NCI-H146 treated with DMSO at 0.1 percent for 48 hours (cell line): ENCODE measurements around the gene PPP1R3G.

Experiments
- DNase-seq: peaks from one replicate; lab custom pipeline; 2025; ENCODE audit not compliant: unreplicated experiment; lab: John Stamatoyannopoulos, UW

Gene PPP1R3G

DNA sequence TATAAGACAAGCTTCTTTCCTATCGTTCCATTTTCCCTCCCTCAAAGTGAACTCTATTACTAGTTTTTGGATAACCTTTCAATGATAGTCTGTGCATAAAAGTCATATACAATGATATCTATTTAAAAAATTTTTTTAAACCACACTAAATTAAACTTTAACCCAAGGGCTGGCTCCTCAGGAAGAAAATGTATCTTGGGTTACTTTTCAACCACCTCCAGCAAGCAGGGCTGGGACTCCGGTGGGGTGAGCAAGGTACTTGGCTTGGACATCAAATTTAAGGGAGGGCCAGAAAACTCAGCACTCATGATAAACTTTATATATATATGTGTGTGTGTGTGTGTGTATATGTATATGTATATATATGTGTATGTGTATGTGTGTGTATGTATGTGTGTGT, 13.9 kb upstream of the PPP1R3G start:
- DNase-seq: no peak

GRCh38 chr6:5072440-5072839, 12.7 kb upstream of the PPP1R3G start:
- no peak for DNase-seq

DNA sequence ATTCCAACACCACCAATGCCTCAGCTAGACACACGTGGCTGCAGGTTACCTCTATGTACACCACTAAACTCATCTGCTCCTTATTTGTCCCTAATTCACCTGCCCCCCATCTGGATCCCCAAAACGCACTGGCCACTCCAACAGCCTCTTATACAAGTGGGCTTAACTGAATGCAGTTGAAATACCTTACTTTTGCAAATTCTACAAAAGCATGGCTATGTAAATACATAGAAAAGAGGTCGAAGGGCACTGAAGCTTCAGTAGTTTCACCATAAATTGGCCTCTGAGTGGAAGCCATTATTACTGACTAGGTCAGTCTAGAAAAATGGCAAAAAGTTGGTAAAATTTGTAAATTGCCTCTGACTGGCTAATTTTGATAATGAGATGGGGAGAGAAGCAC, 11.1 kb upstream of the PPP1R3G start:
- DNase-seq: no peak

- no peak for DNase-seq
Observed at GRCh38 chr6:5076931-5077330, 8.2 kb upstream of the PPP1R3G start.

GRCh38 chr6:5078121-5078669, 6.9 kb upstream of the PPP1R3G start:
- no peak for DNase-seq

- DNase-seq: no peak
Observed at GRCh38 chr6:5079692-5080091, 5.4 kb upstream of the PPP1R3G start.

DNA sequence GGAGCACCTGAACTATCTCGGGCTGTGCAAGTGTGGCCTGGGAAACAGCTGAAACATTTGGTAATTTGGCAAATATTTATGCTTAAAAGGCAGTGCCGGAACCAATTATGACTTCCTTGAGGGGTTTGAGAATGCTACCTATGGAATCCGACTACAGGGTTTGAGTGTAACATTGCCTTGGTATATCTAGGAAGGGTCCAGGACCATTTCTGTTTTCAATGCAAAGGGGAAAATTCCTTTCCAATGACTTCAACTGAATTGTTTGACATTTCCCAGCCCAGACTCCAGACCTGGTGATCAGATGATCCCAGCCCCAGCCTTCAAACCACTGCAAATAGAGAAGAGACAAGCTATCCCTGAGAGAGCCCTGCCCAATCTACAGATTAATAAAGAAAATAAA, 4.6 kb upstream of the PPP1R3G start:
- DNase-seq: no peak

DNA sequence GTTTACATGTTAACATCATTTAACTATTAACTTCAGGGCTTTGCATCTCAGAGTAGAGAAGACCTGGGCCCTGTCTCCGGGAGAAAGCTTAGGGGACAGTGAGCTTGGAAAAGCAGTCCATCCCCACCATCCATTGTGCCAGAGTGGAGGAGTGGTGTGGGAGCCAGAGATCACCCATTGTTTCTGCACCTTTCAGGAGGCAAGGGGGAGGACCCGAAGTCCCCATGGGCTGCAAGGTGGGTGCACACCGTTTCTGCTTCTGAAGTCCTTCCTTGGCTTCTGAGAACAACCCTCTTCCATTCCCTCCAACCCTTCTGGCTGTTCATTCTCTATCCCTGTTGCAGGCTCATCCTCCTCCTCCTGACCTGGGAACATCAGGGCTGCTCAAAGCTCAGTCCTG, 4.0 kb upstream of the PPP1R3G start:
- no peak for DNase-seq

DNA sequence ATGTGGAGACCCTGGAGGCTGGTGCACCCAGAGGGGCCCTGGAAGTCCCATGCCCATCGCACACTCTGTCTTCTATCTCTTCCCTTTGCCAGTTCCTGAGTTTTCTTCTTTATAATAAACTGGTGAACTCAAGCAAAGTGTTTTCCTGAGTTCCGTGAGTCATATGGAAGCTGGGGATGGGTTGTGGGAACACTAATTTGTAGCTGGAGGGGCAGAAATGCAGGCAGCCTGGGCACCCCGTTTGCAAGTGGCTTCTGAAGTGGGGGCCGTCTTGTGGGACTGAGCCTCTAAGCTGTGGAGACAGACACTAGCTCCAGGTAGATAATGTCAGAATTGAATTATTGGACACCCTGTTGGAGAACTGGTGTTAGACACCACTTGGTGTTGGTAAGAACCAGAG, 3.2 kb upstream of the PPP1R3G start:
- DNase-seq: no peak

DNA sequence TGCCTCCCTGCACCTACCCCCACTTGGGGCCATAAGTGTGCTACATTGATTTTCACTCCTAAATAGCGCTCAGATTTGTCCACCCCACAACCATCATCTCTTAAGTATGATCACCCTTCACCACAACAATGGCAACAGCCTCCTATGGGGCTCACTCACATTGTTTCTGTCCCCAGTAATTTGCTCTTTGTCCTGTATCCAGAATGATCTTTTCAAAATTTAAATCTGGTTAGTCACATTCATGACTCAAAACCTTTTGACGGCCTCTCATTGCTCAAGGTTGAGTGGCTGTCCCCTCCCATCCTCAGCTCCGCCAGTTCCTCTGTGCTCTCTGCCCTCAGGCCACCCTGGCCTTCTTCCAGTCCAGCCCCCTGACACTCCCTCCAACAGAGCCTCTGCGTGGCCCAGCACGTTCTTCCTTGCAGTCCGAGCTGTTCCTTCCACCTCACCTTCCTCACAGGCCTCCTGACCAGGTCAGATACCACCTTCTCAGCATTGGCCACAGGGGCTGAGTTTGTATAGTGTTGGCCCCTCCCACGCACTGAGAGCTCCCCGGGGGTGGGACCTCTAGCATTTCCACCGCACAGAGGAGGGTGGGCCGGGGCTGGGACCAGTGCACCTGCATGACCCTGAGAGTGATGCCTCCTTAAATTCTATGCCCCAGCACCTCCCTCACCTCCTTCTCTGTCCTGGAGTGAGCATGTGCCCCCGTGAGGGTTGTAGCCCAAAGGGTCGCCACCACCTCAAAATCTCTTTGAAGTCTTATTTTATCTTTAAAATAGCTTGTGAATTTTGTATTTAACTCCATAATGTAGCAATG, 2.4 kb upstream of the PPP1R3G start:
- no peak for DNase-seq

DNA sequence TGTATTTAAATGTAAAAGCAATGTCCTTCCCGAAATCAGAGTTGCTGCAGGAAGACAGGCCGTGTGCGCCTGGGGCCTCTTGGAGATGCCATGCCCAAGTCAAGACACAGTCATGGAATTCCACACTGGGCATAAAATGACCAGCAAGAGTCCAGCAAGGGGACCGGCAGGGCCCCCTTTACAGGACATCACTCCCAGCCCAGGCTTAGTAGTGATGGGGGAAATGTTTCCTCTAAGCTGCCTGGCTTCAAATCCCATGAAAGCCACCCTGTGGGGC, 1.9 kb upstream of the PPP1R3G start:
- DNase-seq: no peak

- DNase-seq: no peak
Observed at GRCh38 chr6:5083813-5084359, 1.3 kb upstream of the PPP1R3G start.

- DNase-seq: no peak
Observed at GRCh38 chr6:5084360-5084780, 771 bp upstream of the PPP1R3G start.

- DNase-seq: peak; percentile 28
Observed at GRCh38 chr6:5085648-5086293, 630 bp downstream of the PPP1R3G start.

DNA sequence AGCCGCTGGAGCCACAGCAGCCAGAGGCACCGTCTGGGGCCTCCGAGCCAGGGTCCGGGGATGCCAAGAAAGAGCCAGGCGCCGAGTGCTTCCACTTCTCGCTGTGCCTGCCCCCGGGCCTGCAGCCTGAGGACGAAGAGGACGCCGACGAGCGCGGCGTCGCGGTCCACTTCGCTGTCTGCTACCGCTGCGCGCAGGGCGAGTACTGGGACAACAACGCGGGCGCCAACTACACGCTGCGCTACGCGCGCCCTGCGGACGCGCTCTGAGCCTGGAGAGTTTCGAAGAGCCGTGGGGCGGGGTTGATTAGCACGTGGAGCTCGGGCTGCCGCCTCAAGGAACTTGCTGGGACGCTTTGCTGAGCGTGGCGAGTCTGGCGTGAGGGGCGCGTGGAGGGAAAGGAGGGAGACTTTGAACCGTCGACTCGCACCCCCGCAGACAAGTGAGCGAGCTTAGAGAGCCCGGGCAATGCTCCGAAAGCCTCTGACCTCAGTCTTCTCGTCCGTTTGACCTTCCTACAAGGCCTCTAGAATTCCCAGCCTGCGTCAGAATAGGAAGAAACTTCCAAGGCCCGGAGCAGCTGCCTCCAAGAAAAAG, 1.3 kb downstream of the PPP1R3G start:
- no peak for DNase-seq

DNA sequence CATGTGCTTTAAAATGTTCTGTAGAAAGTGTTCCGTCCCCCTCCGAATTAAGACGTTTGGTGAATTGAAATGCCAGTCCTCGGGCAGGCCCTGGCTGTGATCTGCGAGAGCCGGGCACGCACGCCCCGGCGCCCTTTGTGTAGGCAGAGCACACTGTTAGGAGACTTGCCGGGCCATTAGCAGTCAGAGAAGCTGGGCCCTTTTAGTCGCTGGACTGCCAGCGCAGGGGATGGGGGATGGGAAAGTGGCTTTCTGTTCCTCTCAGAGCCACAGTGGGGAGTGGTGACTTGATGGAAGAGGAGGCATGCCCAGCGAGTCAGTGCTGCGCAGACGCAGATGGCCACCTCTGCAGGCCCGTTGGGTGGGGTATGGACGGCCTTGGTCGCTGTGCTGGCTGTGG, 2.2 kb downstream of the PPP1R3G start:
- DNase-seq: no peak

DNA sequence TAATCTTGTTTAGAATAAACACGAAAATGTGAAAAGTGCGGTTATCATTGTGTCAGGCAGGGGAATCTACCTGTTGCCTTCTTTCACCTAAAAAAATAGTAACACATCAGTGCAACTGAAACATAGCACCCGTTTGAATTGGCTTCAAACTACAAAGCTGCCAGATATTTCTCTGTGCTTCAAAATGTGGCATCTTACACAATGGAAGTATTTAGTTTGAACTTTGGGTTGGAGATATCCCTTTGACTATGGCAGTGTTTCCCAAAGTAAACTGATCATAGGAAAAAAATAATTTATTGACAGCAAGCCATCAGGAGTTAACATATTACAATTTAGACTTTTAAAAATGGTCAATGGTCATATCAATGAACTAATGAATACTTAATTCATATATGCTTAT, 3.6 kb downstream of the PPP1R3G start:
- DNase-seq: no peak

- no peak for DNase-seq
Observed at GRCh38 chr6:5089481-5090438, 4.6 kb downstream of the PPP1R3G start.

DNA sequence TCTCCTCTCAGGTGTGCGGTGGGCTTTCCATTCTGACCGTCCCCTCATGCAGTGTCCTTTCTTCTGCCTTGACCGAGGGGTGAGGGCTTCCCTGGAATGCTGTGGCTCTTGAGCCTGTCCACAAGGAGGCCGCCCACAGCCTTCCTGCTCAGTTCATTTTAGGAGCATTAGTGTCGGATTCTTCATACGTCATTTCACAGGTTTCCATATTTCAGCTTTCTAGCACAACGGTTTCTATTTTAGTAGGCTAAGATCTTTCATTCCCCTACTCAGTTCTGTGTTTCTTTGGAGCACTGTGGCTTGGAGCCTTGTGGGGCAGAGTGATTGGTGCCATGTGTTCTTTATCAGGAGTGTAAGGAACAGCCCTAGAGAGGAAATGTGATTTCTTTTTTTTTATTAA, 5.5 kb downstream of the PPP1R3G start:
- DNase-seq: no peak

DNA sequence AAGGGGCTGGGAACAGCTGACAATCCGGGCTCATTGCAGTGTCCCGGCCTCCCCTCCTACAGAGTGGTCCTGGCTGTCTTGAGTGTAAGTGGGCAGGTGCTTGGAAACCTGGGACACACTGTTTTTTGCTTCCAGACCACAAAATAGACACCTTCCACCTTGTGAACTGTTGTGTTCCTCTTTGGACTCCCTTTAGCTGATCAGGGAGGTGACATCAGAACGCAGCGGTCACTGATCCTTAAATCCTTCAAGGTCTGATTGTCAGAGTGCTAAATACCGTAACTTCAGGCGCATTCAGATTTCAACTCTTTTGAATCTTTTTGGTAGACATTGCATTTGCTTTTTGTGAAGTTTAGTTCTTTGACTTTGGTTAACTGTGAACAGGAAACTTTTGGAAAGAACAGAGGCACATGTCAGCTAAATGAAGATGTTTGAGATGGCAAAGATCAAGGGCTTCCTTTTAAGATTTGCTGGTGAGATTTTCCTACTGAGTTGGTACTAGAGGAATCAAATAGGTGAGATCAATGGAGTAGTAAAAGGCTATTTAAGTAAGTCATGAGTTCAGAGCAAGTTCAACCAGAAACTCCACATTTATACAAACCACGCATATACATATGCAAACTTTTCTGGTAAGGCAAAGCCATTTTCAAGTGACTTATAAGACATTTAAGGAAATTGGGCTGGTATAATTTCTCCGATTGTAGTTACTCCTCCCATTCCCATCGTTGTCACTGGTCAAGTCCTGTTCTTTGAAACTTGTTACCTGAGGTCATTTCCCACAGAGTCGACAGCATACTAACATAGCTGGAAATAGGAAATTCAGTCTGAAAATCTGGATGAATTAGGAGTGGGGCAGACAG, 6.3 kb downstream of the PPP1R3G start:
- DNase-seq: no peak
